Transverse colon (tissue), 4 donors: Measurements from ENCODE around the gene F8.

ENCODE experiments used
- CTCF ChIP-seq, 5 experiments: fragments of 200-600 bp in 3 of 5; fragments of 450-650 bp in 2 of 5; sonication (generic) in 3 of 5; IDR thresholded peaks; 1 replicate in 2 of 5; 2 replicates in 3 of 5; pipeline ENCODE4 v1.5.1; 2016 to 2017; ENCODE audit warnings: antibody characterized with exemption in 5 of 5, inconsistent platforms in 3 of 5, mild to moderate bottlenecking in 2 of 5, moderate library complexity in 1 of 5
- POLR2AphosphoS5 ChIP-seq, 3 donors: sonication (generic); formaldehyde crosslinking; IDR thresholded peaks; one replicate each; pipeline ENCODE4 v1.6.1; 2016; ENCODE audit warnings: antibody characterized with exemption in 3 of 3

- TF ChIP-seq CTCF (IDR thresholded peaks at IDR 0.05) (no peak), POLR2AphosphoS5 (IDR thresholded peaks at IDR 0.05) (no peak)
Observed at GRCh38 chrX:154834562-154834961, 188.0 kb downstream of the F8 start, which contains the start of gene SMIM9.
